ENCODE measurements around the gene ATOH8.
A peak's percentile ranks its signal among the peaks of the same experiment; 100 is the strongest.
"Not testable (repeated sequence)": the region's sequence is repeated elsewhere in the genome, so short reads cannot be mapped to it uniquely, and the experiment has no call there.

Gene ATOH8

GRCh38 chr2:85828725-85829124 is 74.9 kb downstream of the ATOH8 start:
- DNase-seq (no peak), ATAC-seq (no peak)

DNA sequence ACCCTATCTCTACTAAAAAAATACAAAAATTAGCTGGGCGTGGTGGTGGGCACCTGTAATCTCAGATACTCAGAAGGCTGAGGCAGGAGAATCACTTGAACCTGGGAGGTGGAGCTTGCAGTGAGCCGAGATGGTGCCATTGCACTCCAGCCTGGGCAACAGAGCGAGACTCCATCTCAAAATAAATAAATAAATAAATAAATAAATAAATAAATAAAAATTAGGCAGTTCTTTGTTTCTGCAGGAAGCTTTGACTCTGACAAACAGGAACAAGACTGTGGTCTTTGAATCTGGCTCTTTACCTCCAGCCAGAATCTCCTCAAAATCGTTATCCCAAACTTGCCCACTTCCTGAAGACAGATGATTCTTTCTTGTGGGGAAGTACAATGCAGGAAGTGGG is 75.6 kb downstream of the ATOH8 start:
- ATAC-seq, DNase-seq: not testable (repeated sequence)

GRCh38 chr2:85830645-85831044 is 76.9 kb downstream of the ATOH8 start:
- ATAC-seq (no peak), DNase-seq (no peak)

GRCh38 chr2:85831735-85832134 is 77.9 kb downstream of the ATOH8 start:
- DNase-seq (no peak), ATAC-seq (peak; percentile 71)

DNA sequence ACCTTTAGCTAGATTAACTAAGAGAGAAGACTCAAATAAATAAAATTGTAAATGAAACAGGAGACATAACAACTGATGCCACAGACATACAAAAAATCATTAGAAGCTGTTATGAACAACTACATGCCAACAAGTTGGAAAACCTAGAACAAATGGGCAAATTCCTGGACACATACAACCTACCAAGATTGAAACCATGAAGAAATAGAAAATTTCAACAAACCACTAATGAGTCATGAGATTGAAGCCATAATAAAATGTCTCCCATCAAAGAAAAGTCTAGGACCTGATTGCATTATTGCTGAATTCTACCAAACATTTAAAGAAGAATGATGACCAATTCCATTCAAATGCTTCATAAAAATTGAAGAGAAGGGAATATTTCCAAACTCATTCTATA is 80.7 kb downstream of the ATOH8 start:
- ATAC-seq: no peak
- no peak for DNase-seq
